NCI-H1417 treated with DMSO at 0.1 percent for 48 hours (cell line): ENCODE results near the gene ATP2C2.
"Not testable (repeated sequence)": the region's sequence is repeated elsewhere in the genome, so short reads cannot be mapped to it uniquely, and the experiment has no call there.

Experiments
- DNase-seq: peaks from one replicate; lab custom pipeline; 2025; lab: John Stamatoyannopoulos, UW

Gene ATP2C2

GRCh38 chr16:84341528-84342295 is 26.6 kb upstream of the ATP2C2 start:
- no peak for DNase-seq

DNA sequence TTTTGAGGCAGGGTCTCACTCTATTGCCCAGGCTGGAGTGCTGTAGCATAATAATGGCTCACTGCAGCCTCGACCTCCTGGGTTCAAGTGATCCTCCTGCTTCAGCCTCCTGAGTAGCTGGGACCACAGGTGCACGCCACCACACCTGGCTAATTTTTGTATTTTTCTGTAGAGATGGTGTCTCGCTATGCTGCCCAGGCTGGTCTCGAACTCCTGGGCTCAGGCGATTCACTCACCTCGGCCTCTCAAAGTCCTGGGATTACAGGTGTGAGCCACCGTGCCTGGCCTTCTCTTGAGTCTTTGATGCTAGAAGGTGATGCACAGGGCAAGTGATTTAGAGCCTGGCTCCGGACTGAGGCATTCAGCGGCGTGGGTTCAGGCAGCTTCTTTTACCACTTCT is 24.5 kb upstream of the ATP2C2 start:
- DNase-seq, result not testable (repeated sequence)

GRCh38 chr16:84344781-84345180 is 23.6 kb upstream of the ATP2C2 start:
- no peak for DNase-seq

DNA sequence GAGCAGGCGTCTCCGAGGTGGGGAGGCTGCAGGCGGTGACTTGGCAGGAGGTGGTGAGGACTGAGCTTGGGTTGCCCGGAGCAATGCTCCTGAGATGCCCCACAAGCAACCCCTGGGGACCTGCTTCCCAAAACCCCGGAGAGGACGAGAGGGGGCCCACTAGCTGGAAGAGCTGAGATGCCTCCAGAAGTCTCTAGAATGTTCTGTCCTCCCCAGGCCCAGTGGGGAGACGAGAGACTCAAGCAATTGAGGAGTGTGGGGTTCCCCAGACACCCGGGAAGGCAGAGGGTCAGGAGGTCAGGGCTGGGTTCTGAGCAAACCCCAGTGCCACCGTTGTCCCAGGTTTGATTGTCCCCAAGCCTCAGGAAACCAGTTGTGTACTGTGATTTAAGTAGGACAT is 21.2 kb upstream of the ATP2C2 start:
- DNase-seq, result no peak

GRCh38 chr16:84348386-84348888 is 19.9 kb upstream of the ATP2C2 start:
- no peak for DNase-seq

DNA sequence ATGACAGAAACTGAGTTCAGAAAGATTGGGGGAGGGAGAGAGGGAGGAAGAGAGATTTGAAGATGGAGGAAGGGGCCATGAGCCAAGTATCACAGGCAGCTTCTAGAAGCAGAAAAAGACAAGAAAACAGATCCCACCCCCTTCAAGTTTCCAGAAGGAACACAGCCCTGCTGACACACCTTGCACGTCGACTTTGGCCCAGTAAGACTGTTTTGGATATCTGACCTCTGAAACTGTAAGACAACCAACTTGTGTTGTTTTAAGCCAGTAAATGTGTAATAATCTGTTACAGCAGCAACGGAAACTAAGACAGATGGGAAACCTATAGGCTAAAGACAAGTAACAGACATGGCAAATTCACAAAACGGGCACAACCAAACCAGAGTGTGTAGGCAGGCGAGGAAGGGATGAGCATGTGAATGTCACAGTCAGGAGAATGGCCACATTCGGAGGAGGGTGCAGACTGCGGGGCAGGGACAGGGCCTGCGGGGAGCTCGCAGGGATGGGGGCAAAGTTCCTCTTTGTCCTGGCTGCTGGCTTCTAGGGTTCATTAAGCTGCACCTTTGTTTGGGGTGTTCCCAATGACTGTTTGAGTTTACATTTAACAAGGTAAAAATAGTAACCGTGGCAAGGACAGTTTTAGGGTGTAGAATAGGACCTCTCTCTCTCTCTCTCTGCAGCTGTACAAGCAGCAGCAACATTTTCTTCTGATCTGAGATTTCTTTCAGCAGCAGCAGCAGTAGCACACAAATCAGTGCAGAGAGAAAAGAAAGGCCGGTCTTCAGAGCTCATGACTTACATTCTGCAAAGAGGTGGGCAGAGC is 18.3 kb upstream of the ATP2C2 start:
- DNase-seq, result no peak

- DNase-seq, result no peak
Measured at GRCh38 chr16:84350685-84351400, 17.5 kb upstream of the ATP2C2 start.

DNA sequence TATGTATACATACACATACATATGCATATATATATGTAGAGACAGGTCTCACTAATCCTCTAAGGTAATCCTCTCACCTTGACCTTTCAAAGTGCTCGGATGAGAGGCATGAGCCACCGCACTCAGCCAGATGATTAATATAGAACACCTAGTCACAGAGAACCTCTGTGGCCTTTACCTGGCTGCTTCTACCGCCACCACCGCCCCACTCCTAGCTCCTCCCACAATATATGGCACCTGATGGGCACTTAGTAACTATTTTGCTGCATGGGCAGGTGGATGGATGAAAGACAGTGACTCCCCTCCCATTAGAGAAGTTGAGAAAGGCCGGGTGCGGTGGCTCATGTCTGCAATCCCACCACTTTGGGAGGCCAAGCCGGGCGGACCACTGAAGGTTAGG is 16.7 kb upstream of the ATP2C2 start:
- DNase-seq, result no peak

DNA sequence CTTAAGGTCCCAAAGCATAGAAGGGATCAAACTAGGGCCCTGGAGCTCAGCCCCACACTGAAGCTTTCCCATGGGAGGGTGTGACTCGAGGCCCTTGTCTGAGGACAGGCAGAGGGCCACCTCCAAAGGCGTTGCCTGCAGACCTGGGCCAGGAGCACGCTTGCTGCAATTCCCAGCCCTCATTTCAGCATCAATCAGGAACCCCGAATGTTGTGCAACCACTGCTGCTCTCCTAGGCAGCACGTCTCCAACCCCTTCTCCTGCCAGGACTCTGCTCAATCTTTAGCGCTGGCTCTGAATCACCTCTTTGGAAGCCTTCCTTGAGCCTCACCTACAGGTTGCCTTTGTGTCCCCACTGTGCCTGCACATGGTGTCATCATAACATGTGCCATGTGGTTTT is 14.0 kb upstream of the ATP2C2 start:
- DNase-seq, result no peak

- DNase-seq, result no peak
Measured at GRCh38 chr16:84355149-84355548, 13.2 kb upstream of the ATP2C2 start.

GRCh38 chr16:84356176-84356575 is 12.2 kb upstream of the ATP2C2 start:
- no peak for DNase-seq

DNA sequence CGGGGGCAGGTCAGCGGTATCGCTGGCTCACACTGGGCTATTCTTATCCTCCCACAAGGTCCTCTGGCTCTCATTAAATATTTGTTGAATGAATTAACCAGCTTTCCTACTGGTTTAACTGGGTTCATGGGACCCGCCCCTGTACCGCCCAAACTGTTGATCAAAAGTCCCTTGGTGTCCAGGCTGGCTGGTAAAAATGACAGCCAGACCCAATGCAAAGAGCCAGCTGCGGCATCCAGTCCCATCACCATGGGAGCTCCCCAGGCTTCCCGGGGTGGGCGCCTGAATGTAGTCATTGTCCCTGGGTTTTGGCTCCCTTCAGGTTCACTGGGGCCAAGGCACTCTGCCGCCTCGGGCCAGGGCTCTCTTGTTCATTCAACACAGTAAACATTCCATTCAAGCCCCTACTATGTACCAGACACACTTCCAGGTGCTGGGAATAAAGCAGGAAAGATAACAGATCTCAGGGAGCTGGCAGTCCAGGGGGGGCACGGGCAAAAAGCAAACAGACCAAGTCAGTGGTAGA is 11.7 kb upstream of the ATP2C2 start:
- no peak for DNase-seq

DNA sequence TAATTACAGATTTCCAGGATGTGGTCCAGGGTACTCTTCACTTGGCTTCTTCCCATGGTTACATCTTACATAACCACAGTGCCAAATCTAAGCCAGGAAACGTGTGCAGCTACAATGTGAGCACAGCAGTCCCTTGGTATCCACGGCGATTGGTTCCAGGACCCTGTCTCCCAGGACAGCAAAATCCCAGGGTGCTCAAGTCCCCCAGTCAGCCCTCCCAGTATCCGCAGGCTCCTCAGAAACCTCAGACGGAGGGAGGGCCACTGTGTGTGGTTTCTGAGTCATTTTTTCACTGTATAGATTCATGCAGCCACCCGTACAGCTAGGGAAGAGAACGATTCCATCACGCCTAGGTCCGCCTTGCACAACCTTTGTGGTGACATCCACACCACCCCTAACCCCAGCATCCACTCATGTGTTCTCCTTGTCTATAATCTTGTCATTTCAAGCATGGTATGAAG is 11.1 kb upstream of the ATP2C2 start:
- no peak for DNase-seq

- DNase-seq, result no peak
Measured at GRCh38 chr16:84358601-84359295, 9.6 kb upstream of the ATP2C2 start.

DNA sequence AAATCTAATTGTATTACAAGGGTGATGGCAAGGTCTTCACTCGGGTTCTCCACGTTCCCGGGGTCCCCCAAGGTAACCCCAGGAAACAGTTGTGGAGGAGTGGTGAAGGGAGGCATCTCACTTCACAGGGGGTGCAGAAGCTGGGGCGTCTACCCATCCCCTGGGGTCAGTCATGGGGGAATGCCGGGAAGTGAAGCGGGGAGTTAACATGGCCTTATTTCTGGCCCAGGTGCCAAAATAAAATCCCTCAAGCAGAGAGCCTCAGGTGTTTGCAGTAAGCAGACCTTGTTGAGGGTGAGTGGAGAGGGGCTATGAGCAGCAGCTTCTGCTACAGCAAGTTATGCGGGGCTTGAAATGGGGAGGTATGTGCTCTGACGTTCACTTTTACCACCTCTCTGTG is 9.0 kb upstream of the ATP2C2 start:
- DNase-seq, result no peak

GRCh38 chr16:84360170-84360569 is 8.2 kb upstream of the ATP2C2 start:
- no peak for DNase-seq

DNA sequence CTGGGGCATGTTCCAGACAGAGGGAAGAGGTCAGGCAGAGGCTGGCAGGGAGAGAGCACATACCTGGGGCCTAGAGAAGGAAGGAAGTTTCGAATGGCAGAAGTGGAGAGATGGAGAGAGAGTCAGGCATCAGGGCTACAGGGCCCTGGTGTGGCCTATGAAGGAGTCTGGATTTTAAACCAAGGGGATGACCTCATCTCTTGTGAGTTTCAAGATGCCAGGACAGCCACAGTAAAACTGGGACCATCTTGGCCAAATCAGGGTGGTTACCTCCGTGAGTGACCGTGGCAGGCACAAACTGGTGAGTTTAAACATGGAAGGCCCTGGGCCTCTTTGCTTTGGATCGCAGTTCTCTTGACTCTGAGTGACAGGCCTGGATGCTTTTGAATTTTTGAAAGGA is 7.6 kb upstream of the ATP2C2 start:
- DNase-seq, result no peak

- no peak for DNase-seq
Measured at GRCh38 chr16:84361546-84361945, 6.8 kb upstream of the ATP2C2 start.

GRCh38 chr16:84362471-84362941 is 5.8 kb upstream of the ATP2C2 start:
- no peak for DNase-seq

DNA sequence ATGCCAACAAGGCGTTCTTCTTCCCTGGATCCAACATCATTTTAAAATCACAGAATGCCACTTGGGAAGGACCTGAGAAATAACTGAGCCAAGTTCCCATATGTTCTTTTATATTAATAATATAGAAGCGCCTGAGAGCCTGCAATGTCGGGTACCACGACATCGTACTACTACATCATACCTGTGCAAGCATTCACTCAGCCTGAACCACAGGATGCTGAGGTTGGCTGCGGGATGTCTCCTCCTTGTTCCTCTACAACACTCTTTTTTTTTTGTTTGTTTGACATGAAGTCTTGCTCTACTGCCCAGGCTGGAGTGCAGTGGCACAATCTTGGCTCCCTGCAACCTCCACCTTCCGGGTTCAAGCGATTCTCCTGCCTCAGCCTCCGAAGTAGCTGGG is 2.1 kb upstream of the ATP2C2 start:
- DNase-seq, result no peak

DNA sequence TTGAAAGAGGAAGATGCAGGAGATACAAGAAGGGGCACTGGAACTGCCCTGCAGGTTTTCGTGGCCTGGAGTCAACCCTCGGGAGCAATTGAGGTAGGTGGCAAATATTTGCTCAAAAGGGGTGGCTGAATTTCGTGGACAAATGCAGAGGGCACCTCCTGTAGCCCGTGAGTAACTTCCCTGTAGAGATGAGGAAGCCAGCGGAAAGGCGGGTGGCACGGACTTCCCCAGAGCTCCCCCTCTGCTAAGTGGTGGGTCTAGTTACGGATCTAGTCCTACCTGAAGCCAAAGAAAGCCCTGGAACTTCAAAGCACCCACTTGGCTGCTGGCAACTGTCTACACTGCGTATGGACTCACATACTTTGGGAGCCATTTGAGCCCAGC is 1.0 kb upstream of the ATP2C2 start:
- no peak for DNase-seq
